COLO829 (cell line): Measurements from ENCODE around the gene BICDL1.
"Not testable (repeated sequence)": the region's sequence is repeated elsewhere in the genome, so short reads cannot be mapped to it uniquely, and the experiment has no call there.

Experiments used
- DNase-seq: peaks from one replicate; pipeline ENCODE4 v3.0.0; 2012; ENCODE audit warnings: low spot score

The BICDL1 gene

GRCh38 chr12:119988472-119989360 lies at the start of gene BICDL1:
Gene BICDL1, plus strand, starts transcription at chr12:119989236. Its CDS starts 633 bp downstream, at chr12:119989869.
- peak; percentile 58 for DNase-seq

- DNase-seq = peak; percentile 61
Measured at GRCh38 chr12:119940897-119941296, 48.1 kb upstream of the BICDL1 start.

GRCh38 chr12:119942386-119942785 lies 46.6 kb upstream of the BICDL1 start:
- DNase-seq = no peak

GRCh38 chr12:119946213-119946612 lies 42.8 kb upstream of the BICDL1 start:
- no peak for DNase-seq

- DNase-seq = no peak
Measured at GRCh38 chr12:119949145-119949544, 39.9 kb upstream of the BICDL1 start.

GRCh38 chr12:119949594-119949993 lies 39.4 kb upstream of the BICDL1 start:
- DNase-seq = no peak

- no peak for DNase-seq
Measured at GRCh38 chr12:119956047-119956446, 33.0 kb upstream of the BICDL1 start.

GRCh38 chr12:119957135-119957534 lies 31.9 kb upstream of the BICDL1 start:
- no peak for DNase-seq

- DNase-seq = no peak
Measured at GRCh38 chr12:119959435-119959834, 29.6 kb upstream of the BICDL1 start.

- no peak for DNase-seq
Measured at GRCh38 chr12:119964123-119964522, 24.9 kb upstream of the BICDL1 start.

- no peak for DNase-seq
Measured at GRCh38 chr12:119964929-119965328, 24.1 kb upstream of the BICDL1 start.

- no peak for DNase-seq
Measured at GRCh38 chr12:119980242-119980641, 8.8 kb upstream of the BICDL1 start.

GRCh38 chr12:119980702-119981101 lies 8.3 kb upstream of the BICDL1 start:
- DNase-seq = not testable (repeated sequence)

GRCh38 chr12:119989361-119989730 lies 310 bp downstream of the BICDL1 start:
- DNase-seq = no peak

- DNase-seq = peak; percentile 38
Measured at GRCh38 chr12:119989731-119990381, 820 bp downstream of the BICDL1 start.

GRCh38 chr12:119990382-119990874 lies 1.4 kb downstream of the BICDL1 start:
- DNase-seq = no peak

GRCh38 chr12:119992129-119992705 lies 3.2 kb downstream of the BICDL1 start:
- DNase-seq = no peak

- DNase-seq = no peak
Measured at GRCh38 chr12:119994892-119995658, 6.0 kb downstream of the BICDL1 start.

GRCh38 chr12:119996417-119996816 lies 7.4 kb downstream of the BICDL1 start:
- no peak for DNase-seq

- no peak for DNase-seq
Measured at GRCh38 chr12:119998471-119999245, 9.6 kb downstream of the BICDL1 start.

- no peak for DNase-seq
Measured at GRCh38 chr12:120000556-120000955, 11.5 kb downstream of the BICDL1 start.
